ENCODE measurements around the gene TRIM33.

The TRIM33 gene

GRCh38 chr1:114550336-114550735, 39.3 kb upstream of the TRIM33 start:
- ChIA-PET POLR2A (ENCODE audit: low non-redundant PET) (no interaction called here), CTCF (interaction anchor here (0.6 kb wide), 1 partner anchor 58 kb away, joined by 3 read pairs; no protein-coding TSS in a partner anchor)
- H3K27ac ChIP-seq = no peak overlapping the region
- TF ChIP-seq CTCF (conservative IDR thresholded peaks at IDR 0.05; ENCODE audit: low read depth) = no peak
- no peak for DNase-seq (ENCODE audit: low spot score)

GRCh38 chr1:114549137-114549536, 38.1 kb upstream of the TRIM33 start:
- no peak overlapping the region for H3K27ac ChIP-seq
- CTCF ChIA-PET = interaction anchor here (0.6 kb wide), 1 partner anchor 136 kb away, joined by 3 read pairs; no protein-coding TSS in a partner anchor
- TF ChIP-seq CTCF (conservative IDR thresholded peaks at IDR 0.05; ENCODE audit: low read depth) = no peak
- POLR2A ChIA-PET (ENCODE audit: low non-redundant PET) = no interaction called here
- DNase-seq (ENCODE audit: low spot score) = no peak

- DNase-seq (ENCODE audit: low spot score) = no peak
- CTCF ChIA-PET = no interaction called here
- TF ChIP-seq CTCF (conservative IDR thresholded peaks at IDR 0.05; ENCODE audit: low read depth) = no peak
- H3K27ac ChIP-seq = no peak overlapping the region
- POLR2A ChIA-PET (ENCODE audit: low non-redundant PET) = no interaction called here
Observed at GRCh38 chr1:114547076-114547475, 36.1 kb upstream of the TRIM33 start.

- no peak for DNase-seq (ENCODE audit: low spot score)
- H3K27ac ChIP-seq = no peak overlapping the region
- ChIA-PET CTCF (interaction anchor here (0.6 kb wide), 1 partner anchor 1044 kb away, joined by 3 read pairs; no protein-coding TSS in a partner anchor), POLR2A (ENCODE audit: low non-redundant PET) (no interaction called here)
- no peak for TF ChIP-seq CTCF (conservative IDR thresholded peaks at IDR 0.05; ENCODE audit: low read depth)
Observed at GRCh38 chr1:114545796-114546195, 34.8 kb upstream of the TRIM33 start.

- no peak overlapping the region for H3K27ac ChIP-seq
- TF ChIP-seq CTCF (conservative IDR thresholded peaks at IDR 0.05; ENCODE audit: low read depth) = no peak
- DNase-seq (ENCODE audit: low spot score) = no peak
- CTCF ChIA-PET = no interaction called here
- POLR2A ChIA-PET (ENCODE audit: low non-redundant PET) = no interaction called here
Observed at GRCh38 chr1:114545315-114545714, 34.3 kb upstream of the TRIM33 start.

- no peak for DNase-seq (ENCODE audit: low spot score)
- CTCF ChIA-PET = no interaction called here
- POLR2A ChIA-PET (ENCODE audit: low non-redundant PET) = no interaction called here
- H3K27ac ChIP-seq = no peak overlapping the region
- TF ChIP-seq CTCF (conservative IDR thresholded peaks at IDR 0.05; ENCODE audit: low read depth) = no peak
Observed at GRCh38 chr1:114540821-114541220, 29.8 kb upstream of the TRIM33 start.

GRCh38 chr1:114540272-114540671, 29.3 kb upstream of the TRIM33 start:
- no peak for DNase-seq (ENCODE audit: low spot score)
- no peak for TF ChIP-seq CTCF (conservative IDR thresholded peaks at IDR 0.05; ENCODE audit: low read depth)
- H3K27ac ChIP-seq = no peak overlapping the region
- CTCF ChIA-PET = no interaction called here
- POLR2A ChIA-PET (ENCODE audit: low non-redundant PET) = no interaction called here
